HepG2 (cell line): ENCODE measurements around the gene GPR17. TPM values are rescaled to one million over a fixed set of nuclear protein-coding genes. Genes with fewer than 3 reads are reported as not detected.

Source experiments
- ATAC-seq: fragments of 200-7000 bp; cut with Tn5 transposase; 3 replicates; pipeline ENCODE4 v1.9.1; 2020; ENCODE audit warnings: mild to moderate bottlenecking, moderate library complexity
- BruUV-seq: library from RNA; stranded (reverse); fragments of 400-500 nt; replicated peaks from 2 replicates; lab custom pipeline; 2021; lab: Mats Ljungman, UMichigan
- CTCF ChIA-PET: fragments of 300-600 bp; formaldehyde crosslinking; extraction: SDS; loops from one replicate; lab custom pipeline; 2021; ENCODE audit warnings: low total read pairs, inconsistent platforms, low intra/inter-chr PET ratio; lab: Yijun Ruan, JAX
- POLR2A ChIA-PET: fragments of 350-600 bp; sonication (Branson Sonifier 250); formaldehyde crosslinking; loops from one replicate; lab custom pipeline; 2020; ENCODE audit warnings: antibody characterized with exemption, inconsistent platforms; lab: Yijun Ruan, JAX
- DNase-seq: peaks from one replicate; pipeline ENCODE4 v3.0.0-alpha.2; 2015; ENCODE audit warnings: low spot score
- FAIRE-seq: peaks from 3 replicates; lab custom pipeline; 2011; peaks lifted over from hg19 to GRCh38; lab: Jason Lieb, UNC
- H2AFZ ChIP-seq: one replicate; pipeline ENCODE4 v1.6.1; 2011; ENCODE audit warnings: low read length, inconsistent platforms
- H3K27ac ChIP-seq: fragments of 300-600 bp; 3 replicates; pipeline ENCODE4 v1.8.0; 2011; ENCODE audit warnings: mixed run types, mild to moderate bottlenecking, mixed read lengths, low read length, inconsistent platforms; ENCODE audit not compliant: insufficient read depth; ENCODE audit errors: extremely low read length
- H3K27me3 ChIP-seq, 2 experiments: fragments of 200-600 bp in 1 of 2; 2 replicates in 1 of 2; 3 replicates in 1 of 2; pipeline versions ENCODE4 v1.6.0 to v1.8.0; 2011; ENCODE audit warnings: low read length in 2 of 2, mild to moderate bottlenecking in 2 of 2, moderate library complexity in 2 of 2, inconsistent platforms in 1 of 2; ENCODE audit not compliant: insufficient read depth in 2 of 2, control insufficient read depth in 1 of 2
- H3K36me3 ChIP-seq, 2 experiments: fragments of 200-600 bp in 1 of 2; replicated peaks in 1 of 2; 2 replicates in 1 of 2; 3 replicates in 1 of 2; pipeline versions ENCODE4 v1.5.1 to v1.8.0; 2011; ENCODE audit warnings: low read length in 2 of 2, inconsistent platforms in 1 of 2; ENCODE audit not compliant: insufficient read depth in 2 of 2, control insufficient read depth in 1 of 2
- H3K4me1 ChIP-seq: 2 replicates; pipeline ENCODE4 v1.5.1; 2012; ENCODE audit warnings: low read length, inconsistent platforms; ENCODE audit not compliant: insufficient read depth
- H3K4me2 ChIP-seq: 2 replicates; pipeline ENCODE4 v1.6.0; 2011; ENCODE audit warnings: low read depth, low read length, inconsistent platforms
- H3K4me3 ChIP-seq, 3 experiments: fragments of 200-600 bp in 1 of 3; sonication (generic), shearing (Covaris generic) in 1 of 3; replicated peaks in 1 of 3; 2 replicates each; pipeline ENCODE4 v1.5.1; 2011 to 2016; ENCODE audit warnings: low read length in 3 of 3, inconsistent platforms in 2 of 3, low read depth in 2 of 3, mild to moderate bottlenecking in 2 of 3, control low read depth in 1 of 3, mixed read lengths in 1 of 3; ENCODE audit not compliant: insufficient read depth in 1 of 3
- H3K79me2 ChIP-seq: one replicate; pipeline ENCODE4 v1.6.1; 2011; ENCODE audit warnings: low read length, inconsistent platforms; ENCODE audit not compliant: insufficient read depth
- H3K9ac ChIP-seq: 2 replicates; pipeline ENCODE4 v1.6.0; 2011; ENCODE audit warnings: mild to moderate bottlenecking, low read depth, low read length, inconsistent platforms; ENCODE audit not compliant: insufficient read depth
- H3K9me3 ChIP-seq: 2 replicates; pipeline ENCODE4 v1.5.1; 2012; ENCODE audit warnings: mild to moderate bottlenecking, low read length
- H4K20me1 ChIP-seq: 2 replicates; pipeline ENCODE4 v1.6.0; 2011; ENCODE audit warnings: inconsistent platforms, mild to moderate bottlenecking, low read length, moderate library complexity; ENCODE audit not compliant: insufficient read depth
- BCL3 ChIP-seq: sonication (generic); formaldehyde crosslinking; IDR thresholded peaks from 2 replicates; pipeline ENCODE4 v1.5.1; 2020; ENCODE audit warnings: mild to moderate bottlenecking, missing genetic modification reagents, moderate library complexity
- FOXA1 ChIP-seq, 2 experiments: fragments of 450-650 bp in 1 of 2; sonication (generic) in 1 of 2; formaldehyde crosslinking in 1 of 2; IDR thresholded peaks; 2 replicates each; pipeline versions ENCODE4 v1.4.0 to v1.6.1; 2016 to 2020; ENCODE audit warnings: missing genetic modification reagents in 1 of 2
- HNRNPL ChIP-seq: fragments of 200-400 bp; formaldehyde crosslinking; IDR thresholded peaks from 2 replicates; pipeline ENCODE4 v1.6.1; 2017; ENCODE audit warnings: mild to moderate bottlenecking, low read depth, low read length
- SOX6 ChIP-seq, 2 experiments: fragments of 450-650 bp in 1 of 2; sonication (generic) in 1 of 2; formaldehyde crosslinking in 1 of 2; IDR thresholded peaks; 2 replicates each; pipeline versions ENCODE4 v1.4.0 to v1.6.1; 2017 to 2020; ENCODE audit warnings: antibody characterized with exemption in 1 of 2, mild to moderate bottlenecking in 1 of 2, missing genetic modification reagents in 1 of 2
- TCF7 ChIP-seq: sonication (generic); IDR thresholded peaks from 2 replicates; pipeline ENCODE4 v1.6.1; 2016; ENCODE audit warnings: antibody characterized with exemption, low read depth
- ZNF280B ChIP-seq: sonication (generic); formaldehyde crosslinking; IDR thresholded peaks from 2 replicates; pipeline ENCODE4 v1.5.0; 2020; ENCODE audit warnings: missing genetic modification reagents, mild to moderate bottlenecking, borderline replicate concordance
- ZNF512 ChIP-seq: sonication (generic); formaldehyde crosslinking; IDR thresholded peaks from 2 replicates; pipeline ENCODE4 v1.4.0; 2020; ENCODE audit warnings: mild to moderate bottlenecking, missing genetic modification reagents
- ZNF670 ChIP-seq: sonication (generic); formaldehyde crosslinking; IDR thresholded peaks from 2 replicates; pipeline ENCODE4 v1.8.0; 2022; ENCODE audit warnings: mild to moderate bottlenecking, missing genetic modification reagents, borderline replicate concordance
- WGBS: methylation state at CpG from one replicate; pipeline ENCODE4 v1.1.6; 2017; ENCODE audit warnings: low lambda C conversion rate; 5-methylcytosine and 5-hydroxymethylcytosine counted together
- in situ Hi-C: cut with HindIII; loops from 2 replicates; pipeline ENCODE4 v1.10.0; 2017; ENCODE audit warnings: low pct_unique_long_range_greater_than_20kb; ENCODE audit not compliant: extremely low pct_ligation_motif_present
- intact Hi-C: fragments of 100-400 bp; cut with micrococcal nuclease; formaldehyde crosslinking; loops from one replicate; pipeline ENCODE4 v1.10.0; 2022; ENCODE audit not compliant: unreplicated experiment
- polyA plus RNA-seq, 8 experiments: library from polyadenylated mRNA; depleted of rRNA in 3 of 8; stranded (reverse) in 7 of 8; unstranded in 1 of 8; fragments of >200 nt; fragmentation: Illumina TruSeq in 4 of 8; extraction: Trizol in 4 of 8; gene quantifications; 2 replicates each; pipeline versions ENCODE4 v1.2.1 to v1.2.3, GENCODE V29; 2011 to 2016; ENCODE audit warnings: low read depth in 4 of 8, missing spikeins in 1 of 8, mixed read lengths in 1 of 8; ENCODE audit not compliant: insufficient read depth in 1 of 8
- total RNA-seq, 5 experiments: library from RNA; depleted of rRNA; stranded (reverse); fragments of >200 nt; fragmentation: Illumina TruSeq; extraction: Trizol; gene quantifications; 2 replicates each; pipeline ENCODE4 v1.2.3, GENCODE V29; 2016; ENCODE audit warnings: low read depth in 1 of 5
- TF ChIP-seq, protein P1 (sequence below): IDR thresholded peaks from 2 replicates; pipeline ENCODE4 v1.6.1; 2016
- TF ChIP-seq, protein P2 (sequence below): IDR thresholded peaks from 2 replicates; pipeline ENCODE4 v1.6.1; 2016; ENCODE audit warnings: missing compliant biosample characterization, missing genetic modification reagents, borderline replicate concordance
- TF ChIP-seq, protein P3 (sequence below): sonication (generic); IDR thresholded peaks from 2 replicates; pipeline ENCODE4 v1.6.1; 2016; ENCODE audit warnings: low read depth, borderline replicate concordance

The GPR17 gene
- total and polyA plus RNA-seq, 2 of the 13 experiments (the other 11 are each of a cell fraction or from before 2014, with no cell fraction given) = not detected

GRCh38 chr2:127648321-127648720 is 2.4 kb downstream of the GPR17 start (continued):
- TF ChIP-seq, protein P1, sequence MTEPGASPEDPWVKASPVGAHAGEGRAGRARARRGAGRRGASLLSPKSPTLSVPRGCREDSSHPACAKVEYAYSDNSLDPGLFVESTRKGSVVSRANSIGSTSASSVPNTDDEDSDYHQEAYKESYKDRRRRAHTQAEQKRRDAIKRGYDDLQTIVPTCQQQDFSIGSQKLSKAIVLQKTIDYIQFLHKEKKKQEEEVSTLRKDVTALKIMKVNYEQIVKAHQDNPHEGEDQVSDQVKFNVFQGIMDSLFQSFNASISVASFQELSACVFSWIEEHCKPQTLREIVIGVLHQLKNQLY (CRISPR knock-in tag) = no peak
- TF ChIP-seq, protein P2, sequence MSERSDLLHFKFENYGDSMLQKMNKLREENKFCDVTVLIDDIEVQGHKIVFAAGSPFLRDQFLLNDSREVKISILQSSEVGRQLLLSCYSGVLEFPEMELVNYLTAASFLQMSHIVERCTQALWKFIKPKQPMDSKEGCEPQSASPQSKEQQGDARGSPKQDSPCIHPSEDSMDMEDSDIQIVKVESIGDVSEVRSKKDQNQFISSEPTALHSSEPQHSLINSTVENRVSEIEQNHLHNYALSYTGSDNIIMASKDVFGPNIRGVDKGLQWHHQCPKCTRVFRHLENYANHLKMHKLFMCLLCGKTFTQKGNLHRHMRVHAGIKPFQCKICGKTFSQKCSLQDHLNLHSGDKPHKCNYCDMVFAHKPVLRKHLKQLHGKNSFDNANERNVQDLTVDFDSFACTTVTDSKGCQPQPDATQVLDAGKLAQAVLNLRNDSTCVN (CRISPR knock-in tag) = no peak
- TF ChIP-seq TCF7 (no peak), ZNF670 (CRISPR knock-in tag) (no peak), FOXA1 (IDR thresholded peaks at IDR 0.05) (no peak), FOXA1 (CRISPR knock-in tag; IDR thresholded peaks at IDR 0.05) (no peak), SOX6 (IDR thresholded peaks at IDR 0.05) (no peak), SOX6 (CRISPR knock-in tag; IDR thresholded peaks at IDR 0.05) (no peak)
- TF ChIP-seq, protein P3, sequence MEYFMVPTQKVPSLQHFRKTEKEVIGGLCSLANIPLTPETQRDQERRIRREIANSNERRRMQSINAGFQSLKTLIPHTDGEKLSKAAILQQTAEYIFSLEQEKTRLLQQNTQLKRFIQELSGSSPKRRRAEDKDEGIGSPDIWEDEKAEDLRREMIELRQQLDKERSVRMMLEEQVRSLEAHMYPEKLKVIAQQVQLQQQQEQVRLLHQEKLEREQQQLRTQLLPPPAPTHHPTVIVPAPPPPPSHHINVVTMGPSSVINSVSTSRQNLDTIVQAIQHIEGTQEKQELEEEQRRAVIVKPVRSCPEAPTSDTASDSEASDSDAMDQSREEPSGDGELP = no peak

GRCh38 chr2:127649100-127649611 is 3.2 kb downstream of the GPR17 start:
- Histone ChIP-seq H2AFZ (no peak overlapping the region), H3K36me3 (no peaks in the 10 kb centered on the region), H4K20me1 (no peaks in the 10 kb centered on the region), H3K4me3 (no peak overlapping the region), H3K9ac (no peak overlapping the region), H3K9me3 (no peaks in the 10 kb centered on the region), H3K79me2 (no peaks in the 10 kb centered on the region), H3K4me2 (no peak overlapping the region), H3K27me3 (peaks cover 8 to 71% of the 10 kb centered on the region in 2 experiments), H3K27ac (no peak overlapping the region), H3K4me1 (peaks cover 67% of the 10 kb centered on the region)
- no TSS peak for BruUV-seq
- 77% methylated on average over 9 of the region's 12 CpGs for WGBS
- intact Hi-C loops (loop anchor here (1.0 to 10.0 kb wide), 3 partner anchors 58 to 452 kb away; partner anchors contain the start of gene MYO7B), in situ Hi-C loops (no loop called here)
- DNase-seq (no peak), ATAC-seq (no peak), FAIRE-seq (no peak)
- ChIA-PET POLR2A (interaction anchor here (1.4 kb wide), 1 partner anchor 122 kb away, joined by 5 read pairs; the partner anchor contains the start of gene IWS1), CTCF (interaction anchor here (2.0 kb wide), 1 partner anchor 58 kb away, joined by 41 read pairs; no protein-coding TSS in a partner anchor)
- TF ChIP-seq ZNF280B (CRISPR knock-in tag) (0 out of 2 replicates have a peak, but pooled peaks have one; percentile 36), BCL3 (CRISPR knock-in tag) (no peak), HNRNPL (0 out of 2 replicates have a peak, but pooled peaks have one; percentile 50), ZNF512 (CRISPR knock-in tag) (peak; percentile 69)
